ENCODE measurements around the gene MPV17.
"Not testable (repeated sequence)": the region's sequence is repeated elsewhere in the genome, so short reads cannot be mapped to it uniquely, and the experiment has no call there.

The MPV17 gene

DNA sequence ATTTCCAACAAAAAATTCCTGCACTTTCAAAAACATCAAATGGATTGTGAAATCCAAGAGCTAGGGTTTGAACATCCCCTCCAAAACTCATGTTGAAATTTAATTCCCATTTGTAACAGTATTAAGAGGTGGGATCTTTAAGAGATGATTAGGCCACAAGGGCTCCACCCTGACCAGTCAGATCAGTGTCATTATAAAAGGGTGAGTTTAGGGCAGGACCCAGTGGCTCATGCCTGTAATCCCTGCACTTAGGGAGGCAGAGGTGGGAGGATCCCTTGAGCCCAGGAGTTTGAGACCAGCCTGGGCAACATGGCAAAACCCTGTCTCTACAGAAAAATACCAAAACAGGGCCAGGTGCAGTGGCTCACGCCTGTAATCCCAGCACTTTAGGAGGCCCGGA is 24.7 kb upstream of the MPV17 start:
- TF ChIP-seq, protein P1, sequence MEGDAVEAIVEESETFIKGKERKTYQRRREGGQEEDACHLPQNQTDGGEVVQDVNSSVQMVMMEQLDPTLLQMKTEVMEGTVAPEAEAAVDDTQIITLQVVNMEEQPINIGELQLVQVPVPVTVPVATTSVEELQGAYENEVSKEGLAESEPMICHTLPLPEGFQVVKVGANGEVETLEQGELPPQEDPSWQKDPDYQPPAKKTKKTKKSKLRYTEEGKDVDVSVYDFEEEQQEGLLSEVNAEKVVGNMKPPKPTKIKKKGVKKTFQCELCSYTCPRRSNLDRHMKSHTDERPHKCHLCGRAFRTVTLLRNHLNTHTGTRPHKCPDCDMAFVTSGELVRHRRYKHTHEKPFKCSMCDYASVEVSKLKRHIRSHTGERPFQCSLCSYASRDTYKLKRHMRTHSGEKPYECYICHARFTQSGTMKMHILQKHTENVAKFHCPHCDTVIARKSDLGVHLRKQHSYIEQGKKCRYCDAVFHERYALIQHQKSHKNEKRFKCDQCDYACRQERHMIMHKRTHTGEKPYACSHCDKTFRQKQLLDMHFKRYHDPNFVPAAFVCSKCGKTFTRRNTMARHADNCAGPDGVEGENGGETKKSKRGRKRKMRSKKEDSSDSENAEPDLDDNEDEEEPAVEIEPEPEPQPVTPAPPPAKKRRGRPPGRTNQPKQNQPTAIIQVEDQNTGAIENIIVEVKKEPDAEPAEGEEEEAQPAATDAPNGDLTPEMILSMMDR (IDR thresholded peaks at IDR 0.05; ENCODE audit: low read depth, low read length) = no peak

GRCh38 chr2:27336173-27336572 is 13.3 kb upstream of the MPV17 start:
- no peak overlapping the region for H3K4me3 ChIP-seq (ENCODE audit: low read depth, low read length)
- TF ChIP-seq, protein P1 (IDR thresholded peaks at IDR 0.05; ENCODE audit: low read depth, low read length) = no peak

More for the DNA sequence above, 24.7 kb upstream of the MPV17 start:
- H3K4me3 ChIP-seq (ENCODE audit: low read depth, low read length) = no peak overlapping the region

DNA sequence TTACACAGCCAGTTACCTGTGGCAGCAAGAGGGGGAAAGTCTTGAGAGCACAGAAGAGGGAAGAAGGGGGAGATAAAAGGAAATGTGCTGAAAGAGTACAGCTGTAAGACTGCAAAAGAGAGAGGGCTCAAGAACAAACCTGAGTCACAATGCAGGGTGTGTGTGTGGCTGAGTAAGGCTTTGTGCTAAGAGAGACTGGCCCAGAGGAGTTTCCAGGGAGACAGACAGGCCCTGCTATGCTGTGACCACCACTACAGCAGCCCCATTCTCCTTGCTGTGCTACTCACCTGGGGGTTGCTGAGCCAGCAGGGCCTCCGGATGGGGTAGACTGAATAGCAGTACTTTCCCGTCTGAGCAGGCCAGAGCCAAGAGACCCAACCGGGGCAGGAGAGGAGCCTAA is 12.4 kb upstream of the MPV17 start:
- TF ChIP-seq, protein P1 (IDR thresholded peaks at IDR 0.05; ENCODE audit: low read depth, low read length) = no peak

GRCh38 chr2:27324720-27325119 is 1.8 kb upstream of the MPV17 start:
- TF ChIP-seq, protein P1 (IDR thresholded peaks at IDR 0.05; ENCODE audit: low read depth, low read length) = no peak
- H3K4me3 ChIP-seq (ENCODE audit: low read depth, low read length) = no peak overlapping the region

More for the DNA sequence above, 12.4 kb upstream of the MPV17 start:
- no peak overlapping the region for H3K4me3 ChIP-seq (ENCODE audit: low read depth, low read length)

- TF ChIP-seq, protein P1 (IDR thresholded peaks at IDR 0.05; ENCODE audit: low read depth, low read length) = no peak
- peak overlapping the region; percentile 85 for H3K4me3 ChIP-seq (ENCODE audit: low read depth, low read length)
Measured at GRCh38 chr2:27323596-27324285, 844 bp upstream of the MPV17 start.

DNA sequence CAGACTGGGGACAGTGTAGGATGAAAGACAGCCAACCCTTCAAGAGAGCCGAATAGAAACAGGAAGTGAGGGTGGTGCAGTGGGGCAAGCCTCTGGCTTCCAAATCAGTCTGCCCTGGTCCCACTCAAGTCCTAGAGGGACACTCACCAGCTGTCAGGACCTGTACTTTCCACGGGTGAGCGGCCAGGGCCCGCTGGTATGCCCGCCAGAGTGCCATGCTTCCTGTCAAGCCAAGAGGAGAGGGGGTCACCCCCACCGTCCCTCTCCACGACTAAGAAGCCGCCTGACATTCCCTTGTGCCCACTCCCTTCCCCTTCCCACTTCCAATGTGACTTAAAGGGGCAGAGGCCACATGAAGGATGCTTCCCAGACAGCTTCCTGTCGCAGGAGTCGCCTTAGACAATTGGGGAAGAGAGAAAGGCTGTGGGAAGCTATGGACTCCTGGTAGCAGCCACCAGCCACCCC is 564 bp downstream of the MPV17 start:
- H3K4me3 ChIP-seq (ENCODE audit: low read depth, low read length) = peak overlapping the region; percentile 85
- TF ChIP-seq, protein P1 (IDR thresholded peaks at IDR 0.05; ENCODE audit: low read depth, low read length) = no peak

DNA sequence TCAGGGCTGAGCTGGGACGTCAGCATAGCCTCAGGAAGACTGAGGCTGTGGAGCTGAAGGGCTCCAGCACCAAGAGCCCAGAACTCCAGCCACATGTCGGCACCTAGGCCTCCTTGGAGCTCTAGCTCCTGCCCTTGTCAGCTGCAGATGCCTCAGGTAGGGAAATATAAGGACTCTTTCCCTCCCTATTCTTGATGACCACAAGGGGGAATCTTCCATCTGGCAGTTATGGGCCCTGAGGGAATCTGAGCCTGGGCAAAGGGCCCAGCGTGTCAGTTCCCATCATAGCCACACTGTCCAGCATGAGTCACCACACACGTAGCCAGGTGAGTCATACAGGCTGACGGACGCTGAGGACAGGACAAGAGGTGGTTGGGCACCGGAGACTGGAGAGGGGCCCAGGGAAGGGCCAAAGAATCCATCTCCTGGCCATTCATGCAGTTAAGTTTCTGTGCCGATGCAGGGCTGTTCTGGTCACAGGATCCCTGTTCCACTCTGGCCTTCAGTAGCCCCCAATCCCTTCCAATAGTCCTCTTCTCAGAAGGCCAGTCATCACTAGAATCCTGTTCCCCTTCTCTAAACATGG is 1.8 kb downstream of the MPV17 start:
- TF ChIP-seq, protein P1 (IDR thresholded peaks at IDR 0.05; ENCODE audit: low read depth, low read length) = peak; percentile 59

GRCh38 chr2:27319839-27320238 is 3.1 kb downstream of the MPV17 start:
- H3K4me3 ChIP-seq (ENCODE audit: low read depth, low read length) = not testable (repeated sequence)

More for the DNA sequence above, 1.8 kb downstream of the MPV17 start:
- peak overlapping the region; percentile 31; the same call in 1 of the 2 replicates for H3K4me3 ChIP-seq (ENCODE audit: low read depth, low read length)

Data from WI38 (cell line).